GM12865 (cell line): ENCODE results near the gene SOCS7.

Experiments used
- DNase-seq: peaks from one replicate; pipeline ENCODE4 v3.0.0; 2010; ENCODE audit warnings: low read depth
- H3K4me3 ChIP-seq: 2 replicates; pipeline ENCODE4 v1.5.1; 2011; ENCODE audit warnings: mild to moderate bottlenecking, low read depth, low read length, control low read depth
- CTCF ChIP-seq: IDR thresholded peaks from 2 replicates; pipeline ENCODE4 v1.5.1; 2011; ENCODE audit warnings: low read length, control low read depth, low read depth, inconsistent platforms; ENCODE audit not compliant: insufficient read depth; ENCODE audit errors: missing control alignments

The SOCS7 gene

GRCh38 chr17:38419508-38419981 lies 67.9 kb downstream of the SOCS7 start:
- H3K4me3 ChIP-seq = no peak overlapping the region
- TF ChIP-seq CTCF = no peak
- no peak for DNase-seq

GRCh38 chr17:38420518-38420917 lies 68.9 kb downstream of the SOCS7 start:
- TF ChIP-seq CTCF = no peak
- no peak overlapping the region for H3K4me3 ChIP-seq
- no peak for DNase-seq

- no peak for TF ChIP-seq CTCF
- no peak overlapping the region for H3K4me3 ChIP-seq
- no peak for DNase-seq
Measured at GRCh38 chr17:38421171-38421841, 69.7 kb downstream of the SOCS7 start.

GRCh38 chr17:38421871-38422827 lies 70.5 kb downstream of the SOCS7 start:
- DNase-seq = no peak
- no peak for TF ChIP-seq CTCF
- no peak overlapping the region for H3K4me3 ChIP-seq

- TF ChIP-seq CTCF = no peak
- DNase-seq = no peak
Measured at GRCh38 chr17:38424297-38424972, 72.8 kb downstream of the SOCS7 start.

GRCh38 chr17:38425031-38425430 lies 73.4 kb downstream of the SOCS7 start:
- H3K4me3 ChIP-seq = no peak overlapping the region
- DNase-seq = no peak
- TF ChIP-seq CTCF = no peak

More at GRCh38 chr17:38424297-38424972, 72.8 kb downstream of the SOCS7 start:
- H3K4me3 ChIP-seq = no peak overlapping the region
